HG03378 (cell line): ENCODE results near the gene PRX.

ENCODE experiments used
- ATAC-seq: cut with Tn5 transposase; IDR thresholded peaks from one replicate; pipeline ENCODE4 v1.9.1; 2021; ENCODE audit warnings: mild to moderate bottlenecking, moderate library complexity; ENCODE audit not compliant: unreplicated experiment

PRX gene

GRCh38 chr19:40369797-40370196 lies 43.4 kb downstream of the PRX start:
- no peak for ATAC-seq

DNA sequence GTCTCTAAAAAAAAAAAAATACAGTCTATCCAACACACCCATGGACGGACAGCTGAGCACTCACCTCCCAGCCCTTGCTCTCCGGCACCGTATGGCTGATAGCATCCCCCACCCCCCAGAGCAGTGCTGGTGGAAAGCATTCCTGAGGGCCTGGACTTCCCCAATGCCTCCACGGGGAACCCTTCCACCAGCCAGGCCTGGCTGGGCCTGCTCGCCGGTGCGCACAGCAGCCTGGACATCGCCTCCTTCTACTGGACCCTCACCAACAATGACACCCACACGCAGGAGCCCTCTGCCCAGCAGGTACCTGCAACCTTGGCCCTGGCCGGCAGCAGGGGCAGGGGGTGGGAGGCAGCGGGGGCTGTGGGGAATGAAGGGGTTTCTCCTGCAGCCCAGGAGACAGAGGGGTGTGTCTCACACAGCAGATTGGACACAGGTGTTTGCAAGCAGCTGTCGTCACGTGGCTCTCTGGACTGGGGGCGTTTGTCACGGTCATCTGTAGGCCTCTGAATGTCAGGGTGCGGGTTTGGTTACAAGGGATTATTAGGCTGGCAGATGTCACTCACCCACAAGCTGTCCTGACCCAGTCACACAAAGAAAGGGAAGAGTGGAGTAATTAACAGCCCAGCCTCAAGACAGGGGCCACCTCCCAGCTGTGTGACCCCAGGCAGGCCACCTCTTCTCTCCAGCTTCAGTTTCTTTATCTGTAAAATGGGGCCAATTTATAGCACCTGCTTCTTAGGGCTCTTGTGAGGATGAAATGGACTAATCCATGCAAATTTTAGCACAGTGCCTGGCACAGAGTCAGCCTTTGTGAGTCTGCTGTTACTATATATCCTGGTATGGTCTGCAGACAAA lies 45.4 kb downstream of the PRX start:
- no peak for ATAC-seq

DNA sequence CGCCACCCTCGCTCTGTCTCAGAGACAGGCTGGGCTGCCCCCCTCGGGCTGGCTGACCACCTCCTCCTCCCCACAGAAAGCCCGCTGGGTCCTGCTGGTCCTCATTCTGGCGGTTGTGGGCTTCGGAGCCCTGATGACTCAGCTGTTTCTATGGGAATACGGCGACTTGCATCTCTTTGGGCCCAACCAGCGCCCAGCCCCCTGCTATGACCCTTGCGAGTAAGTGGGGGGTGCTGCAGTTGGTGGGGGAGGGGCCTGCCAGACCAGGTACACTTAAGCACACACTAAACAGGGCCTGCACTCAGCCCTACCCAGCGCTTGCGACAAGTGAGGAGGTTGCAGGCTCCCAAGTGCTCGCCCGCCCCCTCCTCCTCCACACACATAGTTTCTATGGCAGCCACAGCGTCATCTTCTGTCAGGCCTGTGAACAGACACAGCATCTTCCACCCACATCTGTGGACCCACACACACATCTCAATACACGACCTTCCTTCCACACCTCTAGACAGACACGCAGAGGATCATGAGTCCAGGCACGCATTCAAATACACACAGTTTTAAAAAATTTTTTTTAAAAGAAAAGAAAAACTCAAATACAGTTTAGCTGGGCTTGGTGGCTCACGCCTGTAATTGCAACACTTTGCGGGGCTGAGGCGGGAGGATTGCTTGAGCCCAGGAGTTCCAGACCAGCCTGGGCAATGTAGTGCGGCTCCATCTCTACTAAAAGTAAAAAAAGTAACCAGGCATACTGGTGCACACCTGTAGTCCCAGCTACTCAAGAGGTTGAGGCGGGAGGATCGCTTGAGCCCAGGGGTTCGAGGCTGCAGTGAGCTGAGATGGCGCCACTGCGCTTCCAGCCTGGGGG lies 46.2 kb downstream of the PRX start:
- ATAC-seq, result no peak

- no peak for ATAC-seq
Measured at GRCh38 chr19:40365613-40366401, 47.4 kb downstream of the PRX start.

DNA sequence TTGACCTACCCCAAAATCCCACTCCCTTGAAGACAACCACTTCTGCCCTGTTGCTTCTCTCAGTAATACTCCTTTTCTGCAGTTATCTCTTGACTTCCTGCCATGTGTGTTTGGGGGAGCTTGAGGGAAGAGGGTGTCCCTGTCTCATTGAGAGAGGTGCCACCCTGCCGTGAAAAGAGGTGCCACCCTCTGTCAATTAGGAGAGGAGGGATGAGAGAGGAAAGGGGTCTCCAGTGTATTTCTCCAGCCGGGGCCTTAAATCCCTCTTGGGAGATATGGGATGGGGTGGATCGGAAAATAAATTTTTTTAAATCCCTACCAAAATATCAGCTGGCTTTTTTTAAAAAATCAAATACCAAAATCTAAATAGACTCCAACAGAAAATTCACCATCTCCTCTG lies 48.2 kb downstream of the PRX start:
- no peak for ATAC-seq

DNA sequence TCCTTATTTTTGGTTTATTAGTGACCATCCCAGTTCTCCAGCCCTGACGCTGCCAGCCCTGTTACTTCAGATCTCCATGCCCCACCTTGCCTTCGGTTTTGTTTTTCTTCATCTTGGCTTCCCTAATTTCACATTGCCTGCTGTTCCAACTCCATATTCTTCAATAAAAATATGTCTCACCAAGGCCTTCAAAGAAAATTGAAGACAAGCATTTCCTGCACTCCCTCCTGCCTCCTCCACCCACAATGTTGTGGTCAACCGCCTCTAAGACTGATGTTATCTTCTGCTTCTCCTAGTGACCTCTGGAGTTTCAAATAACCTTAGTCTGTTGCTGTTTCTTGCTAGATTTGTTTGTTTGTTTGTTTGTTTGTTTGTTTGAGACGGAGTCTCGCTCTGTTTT lies 50.1 kb downstream of the PRX start:
- no peak for ATAC-seq

DNA sequence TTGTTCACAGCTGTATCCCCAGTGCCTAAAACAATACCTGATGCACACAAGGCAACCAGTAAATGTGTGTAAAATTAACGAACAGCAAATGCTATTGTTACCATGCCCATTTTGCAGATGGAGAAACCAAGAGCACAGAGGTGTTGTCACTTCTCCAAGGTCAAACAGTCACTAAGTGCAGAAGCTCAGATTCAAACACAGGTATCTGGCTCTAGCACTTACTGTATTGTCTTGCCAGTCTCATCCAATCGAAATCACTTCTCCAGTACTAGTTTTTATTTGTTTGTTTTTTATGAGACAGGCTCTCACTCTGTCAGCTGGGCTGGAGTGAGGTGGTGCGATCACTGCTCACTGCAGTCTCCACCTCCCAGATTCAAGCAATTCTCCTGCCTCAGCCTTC lies 51.0 kb downstream of the PRX start:
- ATAC-seq, result no peak

DNA sequence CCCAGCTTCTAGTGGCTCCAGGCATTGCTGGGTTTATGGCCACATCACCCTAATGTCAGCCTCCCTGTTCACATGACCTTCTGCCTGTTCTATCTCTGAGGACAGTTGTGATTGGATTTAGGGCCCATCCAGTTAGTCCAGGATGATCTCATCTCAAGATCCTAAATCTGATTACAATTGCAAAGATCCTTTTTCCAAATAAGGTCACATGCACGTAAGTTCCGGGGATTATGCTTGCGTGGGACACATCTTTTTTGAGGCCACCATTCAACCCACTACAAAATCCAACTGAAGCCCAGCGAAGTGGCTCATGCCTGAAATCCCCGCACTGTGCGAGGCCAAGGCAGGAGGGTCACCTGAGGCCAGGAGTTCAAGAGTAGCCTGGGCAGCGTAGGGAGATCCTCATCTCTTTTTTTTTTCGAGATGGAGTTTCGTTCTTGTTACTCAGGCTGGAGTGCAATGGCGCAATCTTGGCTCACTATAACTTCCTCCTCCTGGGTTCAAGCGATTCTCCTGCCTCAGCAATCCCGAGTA lies 52.4 kb downstream of the PRX start:
- no peak for ATAC-seq

GRCh38 chr19:40360020-40360707 lies 53.0 kb downstream of the PRX start:
- no peak for ATAC-seq

GRCh38 chr19:40358773-40359172 lies 54.4 kb downstream of the PRX start:
- no peak for ATAC-seq

- ATAC-seq, result no peak
Measured at GRCh38 chr19:40357640-40358039, 55.5 kb downstream of the PRX start.

DNA sequence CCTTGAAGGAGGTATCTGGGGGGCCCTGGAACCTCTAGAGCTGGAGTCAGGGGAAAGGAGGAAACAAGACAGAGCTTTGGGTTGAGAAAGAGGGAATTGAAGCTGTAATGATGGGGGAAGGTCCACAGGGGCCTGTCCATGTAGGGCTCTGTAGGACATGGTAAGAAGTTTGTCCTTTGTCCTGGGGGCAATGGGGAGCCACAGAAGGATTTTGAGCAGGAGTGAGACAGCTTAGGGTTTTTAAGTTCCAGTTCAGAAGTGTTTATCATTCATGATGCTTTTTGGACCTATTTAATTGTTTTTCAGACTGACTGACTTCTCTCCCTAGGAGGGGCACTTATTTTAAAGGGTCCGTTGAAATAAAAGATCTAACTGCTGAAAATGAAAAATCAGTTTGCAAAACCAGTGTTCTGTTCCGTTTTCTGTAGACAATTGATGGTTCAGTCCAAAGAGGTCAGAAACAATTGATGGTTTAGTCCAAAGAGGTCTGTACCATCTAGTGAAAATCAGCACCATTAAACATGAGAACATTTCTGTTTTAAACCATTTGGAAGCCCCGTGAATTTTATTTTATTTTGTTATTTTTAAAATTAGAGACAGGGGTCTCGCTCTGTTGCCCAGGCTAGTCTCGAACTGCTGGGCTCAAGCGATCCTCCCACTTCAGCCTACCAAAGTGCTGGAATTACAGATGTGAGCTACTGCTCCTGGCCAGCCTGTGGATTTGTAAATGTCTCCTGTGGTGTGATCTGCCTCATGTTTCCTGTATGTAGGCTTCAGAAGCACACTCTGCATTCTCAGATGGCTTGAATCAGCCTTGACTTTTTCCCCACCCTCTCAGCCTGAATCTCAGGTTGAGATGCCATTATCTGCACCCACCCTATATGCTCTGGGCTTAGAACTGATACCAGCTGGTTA lies 56.2 kb downstream of the PRX start:
- no peak for ATAC-seq

- ATAC-seq, result no peak
Measured at GRCh38 chr19:40355975-40356680, 57.0 kb downstream of the PRX start.

GRCh38 chr19:40348961-40349507 lies 64.1 kb downstream of the PRX start:
- ATAC-seq, result no peak

DNA sequence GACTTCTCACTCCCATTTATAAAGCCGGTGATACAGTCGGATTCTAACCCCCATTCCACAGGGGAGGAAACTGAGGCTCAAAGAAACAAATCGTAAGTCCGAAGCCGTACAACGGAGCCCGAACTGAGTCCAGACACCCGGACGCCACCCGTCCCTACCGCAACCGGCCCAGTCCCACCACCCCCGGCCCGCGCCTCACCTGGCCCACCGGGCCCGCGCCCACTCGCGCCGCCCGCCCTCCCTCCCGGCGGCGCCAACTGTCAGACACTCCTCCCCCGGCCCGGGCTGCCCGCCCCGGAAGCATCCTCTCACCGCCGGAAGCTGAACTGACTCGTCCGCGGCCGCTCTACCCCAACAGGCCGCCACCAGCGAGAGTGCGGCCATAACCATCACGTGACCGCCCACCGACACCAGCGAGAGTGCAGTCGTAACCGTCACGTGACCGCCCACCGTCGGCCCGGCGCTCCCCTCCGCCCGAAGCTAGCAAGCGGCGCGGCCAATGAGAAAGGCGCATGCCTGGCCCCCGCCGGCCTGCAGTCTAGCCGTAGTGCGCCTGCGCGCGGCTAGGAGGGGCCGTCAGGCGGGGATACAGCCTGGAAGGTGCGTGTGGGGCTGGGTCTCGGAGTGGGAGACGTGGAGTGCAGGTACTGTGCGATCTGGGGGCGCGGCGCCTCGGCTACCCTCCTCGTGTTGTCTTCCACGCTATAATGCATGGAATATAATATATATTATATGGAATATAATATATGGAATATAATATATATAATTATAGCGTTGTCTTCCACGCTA lies 64.9 kb downstream of the PRX start, which contains the start of the genes C19orf47 and PLD3:
Gene C19orf47, minus strand, starts transcription at position 273 of the 789 bp plus-strand sequence. CDS start 6,540 bp downstream, outside the sequence.
Gene PLD3, plus strand, starts transcription at position 571 of the 789 bp plus-strand sequence. CDS start 17,789 bp downstream, outside the sequence.
- peak; percentile 85 for ATAC-seq

- no peak for ATAC-seq
Measured at GRCh38 chr19:40344422-40344821, 68.8 kb downstream of the PRX start.
